Liver (tissue), 3 donors: ENCODE data around the gene ARMC5.

Source experiments
- EGR1 ChIP-seq, 2 donors: IDR thresholded peaks; 2 replicates each; pipeline ENCODE4 v1.6.1; 2016 to 2018; ENCODE audit warnings: antibody characterized with exemption in 2 of 2, low read depth in 2 of 2
- FOXA1 ChIP-seq: IDR thresholded peaks from 2 replicates; pipeline ENCODE4 v1.6.1; 2016; ENCODE audit warnings: antibody characterized with exemption
- JUND ChIP-seq, 2 donors: IDR thresholded peaks; 2 replicates each; pipeline ENCODE4 v1.6.1; 2016; ENCODE audit warnings: antibody characterized with exemption in 2 of 2
- RAD21 ChIP-seq, 2 donors: IDR thresholded peaks; 2 replicates each; pipeline ENCODE4 v1.6.1; 2016; ENCODE audit warnings: antibody characterized with exemption in 2 of 2, mild to moderate bottlenecking in 2 of 2
- TAF1 ChIP-seq: conservative IDR thresholded peaks from 2 replicates; pipeline ENCODE4 v1.6.1; 2016; ENCODE audit warnings: antibody characterized with exemption, mild to moderate bottlenecking
- YY1 ChIP-seq: IDR thresholded peaks from 2 replicates; pipeline ENCODE4 v1.6.1; 2016; ENCODE audit warnings: antibody characterized with exemption, mild to moderate bottlenecking
- TF ChIP-seq, protein P1 (sequence below): fragments of 150-350 bp; IDR thresholded peaks from 2 replicates; pipeline ENCODE4 v1.5.1; 2017; ENCODE audit warnings: improper control_type of control experiment, low read depth, low read length; ENCODE audit not compliant: missing input control
- TF ChIP-seq, protein P2 (sequence below): IDR thresholded peaks from 2 replicates; pipeline ENCODE4 v1.6.1; 2016; ENCODE audit warnings: antibody characterized with exemption, mild to moderate bottlenecking
- TF ChIP-seq, protein P3 (sequence below): IDR thresholded peaks from 2 replicates; pipeline ENCODE4 v1.6.1; 2016; ENCODE audit warnings: antibody characterized with exemption
- TF ChIP-seq, protein P4 (sequence below): IDR thresholded peaks from 2 replicates; pipeline ENCODE4 v1.6.1; 2016; ENCODE audit warnings: antibody characterized with exemption
- donor health status: healthy.
- donor health status: healthy.

DNA sequence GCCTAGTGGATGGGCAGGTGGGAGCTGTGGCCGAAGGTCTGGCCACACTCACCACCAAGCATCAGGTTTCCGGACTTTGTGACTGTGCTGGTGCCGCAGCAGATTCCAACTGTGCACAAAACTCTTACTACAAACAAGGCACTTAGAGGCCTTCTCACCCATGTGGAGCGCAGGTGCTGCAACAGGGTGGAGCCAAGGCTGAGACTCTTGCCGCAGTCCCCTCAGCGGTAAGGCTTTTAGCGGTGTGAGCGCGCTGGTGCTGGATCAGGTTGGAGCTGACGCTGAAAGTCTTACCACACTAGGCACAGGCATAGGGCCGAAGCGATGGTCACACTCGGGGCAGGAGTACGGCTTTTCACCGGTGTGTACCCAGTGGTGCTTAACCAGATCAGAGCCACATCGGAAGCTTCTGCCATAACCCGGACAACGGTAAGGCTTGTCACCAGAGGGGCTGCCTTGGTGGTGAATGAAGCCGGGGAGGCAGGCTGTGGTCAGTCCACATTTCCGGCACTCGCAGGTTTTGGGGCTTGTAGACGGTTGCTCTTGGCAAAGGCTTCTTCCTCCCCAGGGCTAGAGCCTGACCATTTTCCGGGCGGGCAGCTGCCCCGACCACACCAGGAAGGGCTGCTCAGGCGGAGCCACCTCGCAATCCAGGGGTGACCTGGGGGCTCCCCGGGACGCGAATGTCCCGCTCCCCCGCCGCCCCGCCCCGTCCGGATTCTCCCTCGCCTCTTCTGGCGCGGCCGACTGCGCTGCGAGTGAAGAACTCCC, 1.0 kb upstream of the ARMC5 start:
- TF ChIP-seq FOXA1 (no peak), RAD21 (IDR thresholded peaks at IDR 0.05) (peak; percentile 27 to 65), TAF1 (peak; percentile 53), EGR1 (IDR thresholded peaks at IDR 0.05; ENCODE audit: low read depth in 2 of 2) (no peak), JUND (IDR thresholded peaks at IDR 0.05) (no peak), YY1 (no peak)
- TF ChIP-seq, protein P1, sequence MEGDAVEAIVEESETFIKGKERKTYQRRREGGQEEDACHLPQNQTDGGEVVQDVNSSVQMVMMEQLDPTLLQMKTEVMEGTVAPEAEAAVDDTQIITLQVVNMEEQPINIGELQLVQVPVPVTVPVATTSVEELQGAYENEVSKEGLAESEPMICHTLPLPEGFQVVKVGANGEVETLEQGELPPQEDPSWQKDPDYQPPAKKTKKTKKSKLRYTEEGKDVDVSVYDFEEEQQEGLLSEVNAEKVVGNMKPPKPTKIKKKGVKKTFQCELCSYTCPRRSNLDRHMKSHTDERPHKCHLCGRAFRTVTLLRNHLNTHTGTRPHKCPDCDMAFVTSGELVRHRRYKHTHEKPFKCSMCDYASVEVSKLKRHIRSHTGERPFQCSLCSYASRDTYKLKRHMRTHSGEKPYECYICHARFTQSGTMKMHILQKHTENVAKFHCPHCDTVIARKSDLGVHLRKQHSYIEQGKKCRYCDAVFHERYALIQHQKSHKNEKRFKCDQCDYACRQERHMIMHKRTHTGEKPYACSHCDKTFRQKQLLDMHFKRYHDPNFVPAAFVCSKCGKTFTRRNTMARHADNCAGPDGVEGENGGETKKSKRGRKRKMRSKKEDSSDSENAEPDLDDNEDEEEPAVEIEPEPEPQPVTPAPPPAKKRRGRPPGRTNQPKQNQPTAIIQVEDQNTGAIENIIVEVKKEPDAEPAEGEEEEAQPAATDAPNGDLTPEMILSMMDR = peak; percentile 32
- TF ChIP-seq, protein P2, sequence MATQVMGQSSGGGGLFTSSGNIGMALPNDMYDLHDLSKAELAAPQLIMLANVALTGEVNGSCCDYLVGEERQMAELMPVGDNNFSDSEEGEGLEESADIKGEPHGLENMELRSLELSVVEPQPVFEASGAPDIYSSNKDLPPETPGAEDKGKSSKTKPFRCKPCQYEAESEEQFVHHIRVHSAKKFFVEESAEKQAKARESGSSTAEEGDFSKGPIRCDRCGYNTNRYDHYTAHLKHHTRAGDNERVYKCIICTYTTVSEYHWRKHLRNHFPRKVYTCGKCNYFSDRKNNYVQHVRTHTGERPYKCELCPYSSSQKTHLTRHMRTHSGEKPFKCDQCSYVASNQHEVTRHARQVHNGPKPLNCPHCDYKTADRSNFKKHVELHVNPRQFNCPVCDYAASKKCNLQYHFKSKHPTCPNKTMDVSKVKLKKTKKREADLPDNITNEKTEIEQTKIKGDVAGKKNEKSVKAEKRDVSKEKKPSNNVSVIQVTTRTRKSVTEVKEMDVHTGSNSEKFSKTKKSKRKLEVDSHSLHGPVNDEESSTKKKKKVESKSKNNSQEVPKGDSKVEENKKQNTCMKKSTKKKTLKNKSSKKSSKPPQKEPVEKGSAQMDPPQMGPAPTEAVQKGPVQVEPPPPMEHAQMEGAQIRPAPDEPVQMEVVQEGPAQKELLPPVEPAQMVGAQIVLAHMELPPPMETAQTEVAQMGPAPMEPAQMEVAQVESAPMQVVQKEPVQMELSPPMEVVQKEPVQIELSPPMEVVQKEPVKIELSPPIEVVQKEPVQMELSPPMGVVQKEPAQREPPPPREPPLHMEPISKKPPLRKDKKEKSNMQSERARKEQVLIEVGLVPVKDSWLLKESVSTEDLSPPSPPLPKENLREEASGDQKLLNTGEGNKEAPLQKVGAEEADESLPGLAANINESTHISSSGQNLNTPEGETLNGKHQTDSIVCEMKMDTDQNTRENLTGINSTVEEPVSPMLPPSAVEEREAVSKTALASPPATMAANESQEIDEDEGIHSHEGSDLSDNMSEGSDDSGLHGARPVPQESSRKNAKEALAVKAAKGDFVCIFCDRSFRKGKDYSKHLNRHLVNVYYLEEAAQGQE = no peak
- TF ChIP-seq, protein P3, sequence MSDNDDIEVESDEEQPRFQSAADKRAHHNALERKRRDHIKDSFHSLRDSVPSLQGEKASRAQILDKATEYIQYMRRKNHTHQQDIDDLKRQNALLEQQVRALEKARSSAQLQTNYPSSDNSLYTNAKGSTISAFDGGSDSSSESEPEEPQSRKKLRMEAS = peak; percentile 28
- TF ChIP-seq, protein P4, sequence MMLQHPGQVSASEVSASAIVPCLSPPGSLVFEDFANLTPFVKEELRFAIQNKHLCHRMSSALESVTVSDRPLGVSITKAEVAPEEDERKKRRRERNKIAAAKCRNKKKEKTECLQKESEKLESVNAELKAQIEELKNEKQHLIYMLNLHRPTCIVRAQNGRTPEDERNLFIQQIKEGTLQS = no peak
